NCI-H345 (cell line): Measurements from ENCODE around the gene GSDMA.
"Not testable (repeated sequence)": the region's sequence is repeated elsewhere in the genome, so short reads cannot be mapped to it uniquely, and the experiment has no call there.

ENCODE experiments used
- DNase-seq: peaks from one replicate; lab custom pipeline; 2025; lab: John Stamatoyannopoulos, UW

GSDMA gene

GRCh38 chr17:39996800-39997199 is 34.0 kb downstream of the GSDMA start:
- DNase-seq = no peak

DNA sequence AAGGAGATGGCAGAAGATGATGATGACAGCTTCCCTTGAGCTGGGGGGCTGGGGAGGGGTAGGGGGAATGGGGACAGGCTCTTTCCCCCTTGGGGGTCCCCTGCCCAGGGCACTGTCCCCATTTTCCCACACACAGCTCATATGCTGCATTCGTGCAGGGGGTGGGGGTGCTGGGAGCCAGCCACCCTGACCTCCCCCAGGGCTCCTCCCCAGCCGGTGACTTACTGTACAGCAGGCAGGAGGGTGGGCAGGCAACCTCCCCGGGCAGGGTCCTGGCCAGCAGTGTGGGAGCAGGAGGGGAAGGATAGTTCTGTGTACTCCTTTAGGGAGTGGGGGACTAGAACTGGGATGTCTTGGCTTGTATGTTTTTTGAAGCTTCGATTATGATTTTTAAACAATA is 34.7 kb downstream of the GSDMA start:
- no peak for DNase-seq

DNA sequence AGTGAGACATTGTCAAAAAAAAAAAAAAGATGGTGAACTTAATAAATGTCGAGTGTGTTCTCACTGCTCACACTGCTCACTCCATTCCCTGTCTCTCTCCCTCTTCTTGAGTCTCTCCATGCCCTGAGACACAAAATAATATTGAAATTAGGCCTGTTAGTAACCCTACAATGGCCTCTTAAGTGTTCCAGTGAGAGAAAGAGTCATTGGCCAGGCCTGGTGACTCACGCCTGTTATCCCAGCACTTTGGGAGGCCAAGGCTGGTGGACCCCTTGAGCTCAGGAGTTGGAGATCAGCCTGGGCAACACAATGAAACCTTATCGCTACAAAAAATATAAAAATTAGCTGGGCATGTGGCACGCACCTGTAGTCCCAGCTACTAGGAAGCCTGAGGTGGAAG is 36.3 kb downstream of the GSDMA start:
- no peak for DNase-seq

DNA sequence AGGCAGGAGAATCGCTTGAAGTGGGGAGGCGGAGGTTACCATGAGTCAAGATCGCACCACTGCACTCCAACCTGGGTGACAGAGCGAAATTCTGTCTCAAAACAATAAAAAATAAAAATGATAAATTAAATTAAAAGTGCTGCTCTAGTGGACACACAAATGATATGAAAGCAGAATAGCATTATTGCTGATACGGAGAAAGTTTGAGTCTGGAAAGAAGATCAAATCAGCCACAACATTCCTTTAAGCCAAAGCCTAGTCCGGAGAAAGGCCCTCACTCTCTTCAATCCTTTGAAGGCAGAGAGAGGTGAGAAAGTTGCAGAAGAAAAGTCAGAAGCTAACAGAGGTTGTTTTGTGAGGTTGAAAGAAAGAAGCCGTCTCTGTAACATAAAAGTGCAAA is 37.4 kb downstream of the GSDMA start:
- no peak for DNase-seq

DNA sequence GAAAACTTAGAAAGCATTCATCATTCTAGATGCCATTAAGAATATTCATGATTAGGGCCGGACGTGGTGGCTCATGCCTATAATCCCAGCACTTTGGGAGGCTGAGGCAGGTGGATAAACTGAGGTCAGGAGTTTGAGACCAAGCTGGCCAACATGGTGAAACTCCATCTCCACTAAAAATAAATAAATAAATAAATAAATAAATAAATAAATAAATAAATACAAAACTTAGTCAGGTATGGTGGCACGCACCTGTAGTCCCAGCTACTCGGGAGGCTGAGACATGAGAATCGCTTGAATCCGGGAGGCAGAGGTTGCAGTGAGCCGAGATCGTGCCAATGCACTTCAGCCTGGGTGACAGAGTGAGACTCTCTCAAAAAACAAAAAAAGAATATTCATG is 38.5 kb downstream of the GSDMA start:
- DNase-seq = not testable (repeated sequence)

DNA sequence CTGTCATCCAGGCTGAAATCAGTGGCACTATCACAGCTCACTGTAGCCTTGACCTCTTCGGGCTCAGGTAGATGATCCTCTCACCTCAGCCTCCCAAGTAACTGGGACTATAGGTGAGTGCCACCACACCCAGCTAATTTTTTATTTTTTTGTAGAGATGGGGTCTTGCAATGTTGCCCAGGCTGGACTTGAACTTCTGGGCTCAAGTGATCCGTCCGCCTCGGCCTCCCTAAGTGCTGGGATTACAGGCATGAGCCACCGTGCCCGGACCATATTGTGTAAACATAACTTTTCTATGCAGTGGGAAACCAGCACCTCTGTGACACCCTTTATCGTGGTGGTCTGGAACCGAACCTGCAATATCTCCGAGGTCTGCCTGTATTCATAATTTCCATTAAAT is 41.3 kb downstream of the GSDMA start:
- no peak for DNase-seq

DNA sequence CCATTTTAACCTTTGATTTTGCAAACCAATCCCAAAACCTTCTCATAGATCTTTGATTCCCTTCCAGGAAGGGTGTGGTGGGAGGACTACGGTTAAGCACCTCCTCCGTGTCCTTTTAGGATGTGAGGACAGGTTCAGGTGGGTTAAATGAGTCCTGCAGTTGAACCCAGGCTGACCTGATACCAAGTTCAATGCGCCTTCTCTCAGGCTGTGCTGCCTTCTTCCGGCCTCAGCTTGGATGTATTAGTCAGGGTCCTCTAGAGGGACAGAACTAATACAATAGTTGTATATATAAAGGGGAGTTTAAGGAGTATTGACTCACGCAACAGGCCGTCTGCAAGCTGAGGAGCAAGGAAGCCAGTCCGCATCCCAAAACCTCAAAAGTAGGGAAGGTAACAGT is 41.9 kb downstream of the GSDMA start:
- no peak for DNase-seq

DNA sequence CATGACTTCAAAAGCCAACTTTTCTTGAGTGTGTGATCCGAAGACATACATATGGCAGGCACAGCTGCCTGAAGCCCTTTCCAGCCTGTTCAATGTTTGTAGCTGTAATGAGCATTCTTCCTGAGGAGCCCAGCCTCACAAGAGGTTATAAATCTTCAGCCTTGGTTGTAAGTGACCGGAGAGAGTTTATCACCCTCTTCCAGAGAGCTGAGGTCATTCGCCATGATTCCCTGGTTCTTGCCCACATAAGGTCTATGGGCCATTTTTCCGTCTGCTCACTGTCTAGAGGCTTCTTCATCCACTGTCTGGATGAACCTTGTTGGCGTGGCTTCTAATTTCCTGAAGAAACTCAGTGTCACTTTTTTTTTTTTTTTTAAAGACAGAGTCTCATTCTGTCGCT is 42.7 kb downstream of the GSDMA start:
- no peak for DNase-seq

DNA sequence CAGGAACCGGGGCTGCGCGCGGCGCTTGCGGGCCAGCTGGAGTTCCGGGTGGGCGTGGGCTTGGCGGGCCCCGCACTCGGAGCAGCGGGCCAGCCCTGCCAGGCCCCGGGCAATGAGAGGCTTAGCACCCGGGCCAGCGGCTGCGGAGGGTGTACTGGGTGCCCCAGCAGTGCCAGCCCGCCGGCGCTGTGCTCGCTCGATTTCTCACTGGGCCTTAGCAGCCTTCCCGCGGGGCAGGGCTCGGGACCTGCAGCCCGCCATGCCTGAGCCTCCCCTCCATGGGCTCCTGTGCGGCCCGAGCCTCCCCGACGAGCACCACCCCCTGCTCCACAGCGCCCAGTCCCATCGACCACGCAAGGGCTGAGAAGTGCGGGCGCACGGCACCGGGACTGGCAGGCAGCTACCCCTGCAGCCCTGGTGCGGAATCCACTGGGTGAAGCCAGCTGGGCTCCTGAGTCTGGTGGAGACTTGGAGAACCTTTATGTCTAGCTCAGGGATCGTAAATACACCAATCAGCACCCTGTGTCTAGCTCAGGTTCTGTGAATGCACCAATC is 48.2 kb downstream of the GSDMA start:
- DNase-seq = not testable (repeated sequence)

DNA sequence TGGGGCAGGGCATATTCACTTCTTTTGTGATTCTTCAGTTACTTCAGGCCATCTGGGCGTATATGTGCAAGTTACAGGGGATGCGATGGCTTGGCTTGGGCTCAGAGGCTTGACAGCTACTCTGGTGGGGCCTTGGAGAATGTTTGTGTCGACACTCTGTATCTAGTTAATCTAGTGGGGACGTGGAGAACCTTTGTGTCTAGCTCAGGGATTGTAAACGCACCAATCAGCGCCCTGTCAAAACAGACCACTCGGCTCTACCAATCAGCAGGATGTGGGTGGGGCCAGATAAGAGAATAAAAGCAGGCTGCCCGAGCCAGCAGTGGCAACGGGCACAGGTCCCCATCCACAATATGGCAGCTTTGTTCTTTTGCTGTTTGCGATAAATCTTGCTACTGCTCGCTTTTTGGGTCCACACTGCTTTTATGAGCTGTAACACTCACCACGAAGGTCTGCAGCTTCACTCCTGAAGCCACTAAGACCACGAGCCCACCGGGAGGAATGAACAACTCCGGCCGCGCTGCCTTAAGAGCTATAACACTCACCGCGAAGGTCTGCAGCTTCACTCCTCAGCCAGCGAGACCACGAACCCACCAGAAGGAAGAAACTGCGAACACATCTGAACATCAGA is 49.3 kb downstream of the GSDMA start:
- not testable (repeated sequence) for DNase-seq

DNA sequence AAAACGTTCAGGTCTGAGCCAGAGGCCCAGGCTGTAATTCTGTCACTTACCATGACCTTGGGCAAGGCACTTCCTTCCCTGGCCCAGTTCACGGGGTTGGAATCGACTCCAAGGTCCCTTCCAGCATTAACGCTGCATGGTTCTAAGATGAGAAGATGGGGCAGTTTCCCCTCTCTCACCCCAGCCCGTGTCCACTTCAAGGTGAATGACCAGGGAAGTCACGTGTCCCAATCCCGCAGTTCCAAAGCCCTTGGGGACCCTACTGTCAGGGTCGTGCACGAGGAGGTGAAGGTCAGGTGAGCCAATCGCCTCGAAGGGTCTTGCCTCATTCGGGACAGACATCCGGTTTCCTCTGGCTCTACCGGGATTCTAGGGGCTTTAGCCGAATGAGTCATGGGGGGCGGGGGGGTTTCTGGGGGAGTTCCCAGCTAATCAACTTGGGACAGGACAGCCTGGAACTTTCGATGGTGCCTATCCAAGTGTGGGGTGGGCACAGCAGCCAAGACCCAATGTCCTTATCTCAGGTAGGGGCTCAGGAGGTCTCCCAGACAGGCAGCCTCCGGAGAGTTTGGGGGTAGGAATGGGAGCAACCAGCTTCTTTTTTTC is 51.7 kb downstream of the GSDMA start:
- no peak for DNase-seq

- DNase-seq = peak; percentile 23
These were observed 52.5 kb downstream of the GSDMA start, which contains the start of gene CSF3 for GRCh38 chr17:40015005-40015997. TSS of gene CSF3 (plus strand) at chr17:40015440. CDS start at chr17:40015475, 35 bp downstream.

DNA sequence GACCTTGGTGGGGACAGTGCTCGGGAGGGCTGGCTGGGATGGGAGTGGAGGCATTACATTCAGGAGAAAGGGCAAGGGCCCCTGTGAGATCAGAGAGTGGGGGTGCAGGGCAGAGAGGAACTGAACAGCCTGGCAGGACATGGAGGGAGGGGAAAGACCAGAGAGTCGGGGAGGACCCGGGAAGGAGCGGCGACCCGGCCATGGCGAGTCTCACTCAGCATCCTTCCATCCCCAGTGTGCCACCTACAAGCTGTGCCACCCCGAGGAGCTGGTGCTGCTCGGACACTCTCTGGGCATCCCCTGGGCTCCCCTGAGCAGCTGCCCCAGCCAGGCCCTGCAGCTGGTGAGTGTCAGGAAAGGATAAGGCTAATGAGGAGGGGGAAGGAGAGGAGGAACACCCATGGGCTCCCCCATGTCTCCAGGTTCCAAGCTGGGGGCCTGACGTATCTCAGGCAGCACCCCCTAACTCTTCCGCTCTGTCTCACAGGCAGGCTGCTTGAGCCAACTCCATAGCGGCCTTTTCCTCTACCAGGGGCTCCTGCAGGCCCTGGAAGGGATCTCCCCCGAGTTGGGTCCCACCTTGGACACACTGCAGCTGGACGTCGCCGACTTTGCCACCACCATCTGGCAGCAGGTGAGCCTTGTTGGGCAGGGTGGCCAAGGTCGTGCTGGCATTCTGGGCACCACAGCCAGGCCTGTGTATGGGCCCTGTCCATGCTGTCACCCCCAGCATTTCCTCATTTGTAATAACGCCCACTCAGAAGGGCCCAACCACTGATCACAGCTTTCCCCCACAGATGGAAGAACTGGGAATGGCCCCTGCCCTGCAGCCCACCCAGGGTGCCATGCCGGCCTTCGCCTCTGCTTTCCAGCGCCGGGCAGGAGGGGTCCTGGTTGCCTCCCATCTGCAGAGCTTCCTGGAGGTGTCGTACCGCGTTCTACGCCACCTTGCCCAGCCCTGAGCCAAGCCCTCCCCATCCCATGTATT is 53.5 kb downstream of the GSDMA start:
- no peak for DNase-seq

DNA sequence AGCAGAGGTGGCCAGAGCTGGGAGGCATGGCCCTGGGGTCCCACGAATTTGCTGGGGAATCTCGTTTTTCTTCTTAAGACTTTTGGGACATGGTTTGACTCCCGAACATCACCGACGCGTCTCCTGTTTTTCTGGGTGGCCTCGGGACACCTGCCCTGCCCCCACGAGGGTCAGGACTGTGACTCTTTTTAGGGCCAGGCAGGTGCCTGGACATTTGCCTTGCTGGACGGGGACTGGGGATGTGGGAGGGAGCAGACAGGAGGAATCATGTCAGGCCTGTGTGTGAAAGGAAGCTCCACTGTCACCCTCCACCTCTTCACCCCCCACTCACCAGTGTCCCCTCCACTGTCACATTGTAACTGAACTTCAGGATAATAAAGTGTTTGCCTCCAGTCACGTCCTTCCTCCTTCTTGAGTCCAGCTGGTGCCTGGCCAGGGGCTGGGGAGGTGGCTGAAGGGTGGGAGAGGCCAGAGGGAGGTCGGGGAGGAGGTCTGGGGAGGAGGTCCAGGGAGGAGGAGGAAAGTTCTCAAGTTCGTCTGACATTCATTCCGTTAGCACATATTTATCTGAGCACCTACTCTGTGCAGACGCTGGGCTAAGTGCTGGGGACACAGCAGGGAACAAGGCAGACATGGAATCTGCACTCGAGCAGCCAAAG is 54.7 kb downstream of the GSDMA start:
- no peak for DNase-seq

DNA sequence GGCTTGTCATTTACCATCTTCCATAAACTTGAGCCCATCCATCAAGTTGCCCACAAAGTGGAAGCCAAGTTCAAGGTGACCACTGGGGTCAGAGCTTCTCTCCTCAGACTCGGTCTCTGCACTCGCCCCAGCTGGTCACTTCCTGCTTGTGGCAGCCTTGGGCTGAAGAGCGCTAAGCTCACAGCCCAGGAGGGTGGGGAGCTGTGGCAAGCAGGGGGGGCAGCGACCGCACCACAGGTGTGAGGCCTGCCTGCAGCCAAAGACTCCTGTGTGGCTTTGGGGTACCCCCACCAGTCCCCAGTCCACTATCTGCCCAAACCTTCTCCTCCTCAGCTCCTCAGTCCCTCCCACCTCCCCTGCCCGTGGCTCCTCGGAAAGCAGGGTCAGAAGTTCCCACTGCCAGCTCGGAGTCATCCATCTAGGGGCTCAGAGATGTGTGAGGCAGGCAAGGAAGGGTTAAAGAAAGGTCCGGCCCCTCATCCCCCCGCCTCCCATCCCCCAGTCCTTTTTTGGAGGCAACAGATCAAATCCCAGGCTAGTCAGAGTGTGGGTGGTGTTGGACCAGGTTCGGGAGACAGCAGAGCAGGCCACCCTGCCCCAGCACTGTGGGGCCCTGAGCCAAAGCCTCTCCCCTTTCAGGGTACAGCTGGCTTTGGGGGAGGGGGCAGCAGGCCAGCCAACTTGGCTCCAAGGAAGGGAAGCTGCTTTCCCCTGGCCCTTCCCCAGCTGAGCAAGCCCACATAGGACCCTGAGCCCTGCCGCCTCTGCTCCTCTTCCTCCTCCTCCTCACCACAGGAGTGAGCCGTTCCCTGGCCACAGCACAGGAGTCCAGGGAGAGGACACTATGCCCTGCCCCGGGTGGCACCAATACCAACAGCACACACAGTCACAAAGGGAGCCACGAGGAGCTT is 55.7 kb downstream of the GSDMA start:
- DNase-seq = no peak

GRCh38 chr17:40019140-40019991 is 56.6 kb downstream of the GSDMA start:
- DNase-seq = no peak

DNA sequence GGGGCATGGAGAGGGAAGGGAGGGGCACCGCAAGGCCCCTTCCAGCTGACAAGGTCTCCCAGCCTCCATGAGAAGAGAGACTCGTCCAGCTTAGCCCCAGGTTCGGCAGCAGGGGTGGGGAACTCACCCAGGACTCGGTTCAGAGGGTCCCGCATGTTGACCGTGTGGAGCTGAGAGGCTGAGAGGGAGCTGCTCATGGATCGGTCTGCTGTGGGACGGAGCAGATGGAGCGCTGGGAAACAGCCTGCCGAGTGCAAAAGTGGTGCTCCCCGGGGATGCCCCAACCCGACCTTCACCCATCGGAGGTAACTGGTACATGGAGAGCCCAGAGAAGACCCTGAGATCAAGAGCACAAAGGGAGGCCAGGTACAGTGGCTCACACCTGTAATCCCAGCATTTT is 57.3 kb downstream of the GSDMA start:
- no peak for DNase-seq

GRCh38 chr17:40021451-40021971 is 58.7 kb downstream of the GSDMA start:
- no peak for DNase-seq
